Activated naive CD8-positive, alpha-beta T cell treated with anti-CD3 and anti-CD28 coated beads for 36 hours (primary cell): ENCODE data around the gene RALGPS1. TPM values are rescaled to one million over a fixed set of nuclear protein-coding genes. Genes with fewer than 3 reads are reported as not detected.
A peak's percentile ranks its signal among the peaks of the same experiment; 100 is the strongest.

ENCODE experiments used
- DNase-seq: peaks from one replicate; pipeline ENCODE4 v3.0.0; 2021
- H3K27ac Mint-ChIP-seq: one replicate; pipeline ENCODE4 v1.8.0; 2022; ENCODE audit warnings: mild to moderate bottlenecking, moderate library complexity, mixed read lengths
- H3K27me3 Mint-ChIP-seq: one replicate; pipeline ENCODE4 v1.8.0; 2022; ENCODE audit warnings: mild to moderate bottlenecking, mixed read lengths
- H3K36me3 Mint-ChIP-seq: one replicate; pipeline ENCODE4 v1.8.0; 2021; ENCODE audit warnings: mild to moderate bottlenecking, mixed read lengths
- H3K4me1 Mint-ChIP-seq: one replicate; pipeline ENCODE4 v1.8.0; 2021; ENCODE audit warnings: mixed read lengths
- H3K4me3 Mint-ChIP-seq: one replicate; pipeline ENCODE4 v1.8.0; 2022; ENCODE audit warnings: mild to moderate bottlenecking, moderate library complexity, mixed read lengths
- H3K9me3 Mint-ChIP-seq: one replicate; pipeline ENCODE4 v1.8.0; 2022; ENCODE audit warnings: mixed read lengths
- total RNA-seq, 2 experiments: library from RNA; stranded (reverse); gene quantifications; one replicate each; pipeline ENCODE4 v1.2.3, GENCODE V29; 2021

Gene RALGPS1
- total RNA-seq, 2 experiments from 2014 or later, result 0.56 to 1.1 TPM

DNA sequence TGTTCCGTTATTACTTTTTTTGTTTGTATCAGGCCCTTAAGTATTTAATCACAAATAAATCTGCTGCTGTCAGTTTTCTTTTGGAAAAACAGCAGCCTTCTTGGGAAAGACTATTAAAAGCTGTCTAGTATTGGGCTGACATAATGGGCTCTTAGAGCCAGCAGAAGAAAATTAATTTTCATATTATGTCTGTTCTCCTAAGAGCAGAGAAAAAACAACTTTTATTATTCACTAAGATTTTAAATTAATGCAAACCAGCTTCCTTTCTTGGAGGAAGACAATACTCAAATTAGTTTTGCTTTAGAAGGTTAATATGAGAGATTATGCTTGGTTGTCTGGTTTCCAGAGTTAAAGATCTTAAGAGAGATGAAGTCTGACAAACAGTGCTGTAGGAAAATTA is 319.4 kb downstream of the RALGPS1 start:
- no peak for DNase-seq
- H3K4me3 Mint-ChIP-seq, result no peak overlapping the region
- peaks cover 40% of the 10 kb centered on the region for H3K27me3 Mint-ChIP-seq
- H3K4me1 Mint-ChIP-seq, result no peaks in the 10 kb centered on the region
- no peaks in the 10 kb centered on the region for H3K36me3 Mint-ChIP-seq
- no peak overlapping the region for H3K27ac Mint-ChIP-seq
- no peaks in the 10 kb centered on the region for H3K9me3 Mint-ChIP-seq

DNA sequence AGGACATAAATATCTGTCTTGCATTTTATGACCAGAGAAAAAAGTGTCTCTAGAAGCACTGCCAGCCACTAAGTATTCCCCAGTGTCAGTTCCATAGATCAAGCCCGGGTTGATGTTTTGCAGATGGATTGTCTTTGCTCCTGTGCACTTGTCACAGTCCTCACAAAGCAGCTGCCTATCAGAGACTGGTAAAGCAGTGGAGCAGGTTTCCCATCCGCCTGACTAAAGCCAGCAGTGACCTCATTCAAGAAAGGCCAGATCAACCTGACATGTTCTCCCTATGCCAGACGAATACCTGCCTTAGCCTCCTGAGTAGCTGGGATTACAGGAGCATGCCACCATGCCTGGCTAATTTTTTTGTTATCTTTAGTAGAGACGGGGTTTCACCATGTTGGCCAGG is 323.2 kb downstream of the RALGPS1 start:
- Mint-ChIP-seq H3K4me3 (no peak overlapping the region), H3K27me3 (peaks cover 23% of the 10 kb centered on the region), H3K36me3 (no peaks in the 10 kb centered on the region), H3K4me1 (no peaks in the 10 kb centered on the region), H3K9me3 (no peaks in the 10 kb centered on the region), H3K27ac (no peak overlapping the region)
- DNase-seq, result no peak

DNA sequence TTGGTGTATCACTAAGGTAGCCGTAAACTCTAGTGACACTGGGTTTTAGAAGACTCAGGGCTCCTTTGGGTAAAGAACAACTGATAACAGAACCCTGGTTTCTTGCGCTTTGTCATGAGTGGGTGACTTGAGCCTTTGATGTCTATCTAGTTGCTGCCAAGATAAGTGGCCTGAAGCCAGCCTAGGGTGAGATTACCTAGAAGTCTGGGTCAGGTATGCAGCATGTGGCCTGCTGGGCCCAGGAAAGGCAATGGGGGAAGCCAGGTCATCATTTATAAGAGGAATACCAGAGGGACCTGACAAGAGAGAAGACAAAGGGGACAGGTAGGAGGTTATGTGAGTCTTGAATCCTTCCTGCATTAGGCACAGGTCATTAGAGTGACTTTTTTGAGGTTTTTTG is 326.8 kb downstream of the RALGPS1 start:
- Mint-ChIP-seq H3K9me3 (no peaks in the 10 kb centered on the region), H3K4me1 (peaks cover 12% of the 10 kb centered on the region), H3K4me3 (no peak overlapping the region), H3K27me3 (peaks cover 13% of the 10 kb centered on the region), H3K27ac (no peak overlapping the region), H3K36me3 (no peaks in the 10 kb centered on the region)
- no peak for DNase-seq

DNA sequence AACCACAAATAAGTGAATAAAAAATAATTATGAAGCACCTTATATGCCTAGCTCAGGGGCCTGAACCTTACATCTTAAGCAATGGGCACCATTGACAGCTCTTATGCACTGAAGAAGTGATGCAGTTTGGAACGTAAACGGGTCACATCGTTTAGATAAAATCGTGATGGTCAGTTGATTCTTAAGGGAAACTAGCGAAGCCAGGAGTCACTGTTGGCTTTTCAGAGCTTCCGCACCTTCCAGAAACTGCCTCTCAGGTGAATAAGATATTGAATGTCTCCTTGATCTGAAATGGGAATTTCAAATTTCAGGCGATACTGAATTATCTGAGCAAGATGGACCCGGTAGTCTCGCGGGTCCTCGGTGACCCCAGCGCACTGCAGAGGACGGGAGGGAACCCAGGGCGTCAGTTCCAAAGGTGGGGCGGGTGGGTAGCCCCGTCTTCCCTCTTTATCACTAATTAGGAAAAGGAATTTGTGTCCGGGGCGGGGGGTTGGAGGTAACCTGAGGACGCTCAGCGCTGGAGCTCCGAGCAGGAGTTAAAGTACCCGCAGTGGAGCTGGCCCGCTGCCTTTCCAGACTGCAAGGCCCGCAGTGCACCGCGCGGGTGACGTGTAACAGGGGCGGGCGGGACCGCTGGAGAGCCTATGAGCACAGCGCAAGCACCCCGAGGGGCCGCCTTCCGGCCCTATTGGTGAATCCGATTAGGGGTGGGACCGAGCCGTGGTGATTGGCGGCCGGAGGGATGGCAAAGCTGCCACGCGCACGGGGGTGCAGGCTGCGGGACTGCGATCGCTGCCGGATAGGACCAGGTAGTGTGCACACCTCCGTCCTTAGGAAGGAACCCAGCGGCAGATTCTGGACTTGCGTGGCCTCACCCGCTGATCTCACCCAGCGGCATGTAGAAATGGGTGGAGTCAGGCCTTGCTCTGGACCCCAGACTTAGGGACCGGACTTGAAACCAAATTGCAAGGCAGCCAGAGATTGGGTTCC is 330.3 kb downstream of the RALGPS1 start:
- DNase-seq, result peak; percentile 96
- Mint-ChIP-seq H3K27ac (peak overlapping the region; percentile 75), H3K27me3 (peaks cover 6% of the 10 kb centered on the region), H3K9me3 (no peaks in the 10 kb centered on the region), H3K4me3 (peak overlapping the region; percentile 87), H3K4me1 (peaks cover 12% of the 10 kb centered on the region), H3K36me3 (no peaks in the 10 kb centered on the region)

DNA sequence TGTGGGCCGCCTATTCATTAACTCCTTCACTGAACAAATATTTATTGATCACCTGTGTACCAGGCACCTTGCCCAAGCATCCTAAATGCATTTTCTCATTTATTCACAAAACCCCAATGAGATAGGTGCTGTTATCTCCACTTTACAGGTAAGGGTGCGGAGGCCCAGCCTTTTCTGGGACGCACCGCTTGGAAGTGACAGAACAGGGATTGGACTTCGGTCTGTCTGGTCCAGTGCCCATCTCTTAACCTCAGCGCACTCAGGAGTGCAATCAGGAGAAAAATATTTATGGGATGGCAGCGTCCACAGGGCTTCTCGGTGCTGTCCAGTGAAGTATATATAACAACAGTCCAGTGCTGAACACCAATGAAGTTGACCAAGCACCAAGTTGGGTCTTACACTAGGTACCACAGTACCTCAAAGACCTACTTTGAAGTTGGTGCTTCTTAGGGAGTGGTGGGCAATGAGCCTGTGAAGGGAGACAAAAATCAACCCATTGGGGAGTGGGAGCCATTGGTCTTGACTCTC is 331.1 kb downstream of the RALGPS1 start:
- Mint-ChIP-seq H3K27me3 (peaks cover 10% of the 10 kb centered on the region), H3K9me3 (no peaks in the 10 kb centered on the region), H3K27ac (peak overlapping the region; percentile 44), H3K4me1 (peaks cover 12% of the 10 kb centered on the region), H3K36me3 (no peaks in the 10 kb centered on the region), H3K4me3 (peak overlapping the region; percentile 87)
- no peak for DNase-seq

DNA sequence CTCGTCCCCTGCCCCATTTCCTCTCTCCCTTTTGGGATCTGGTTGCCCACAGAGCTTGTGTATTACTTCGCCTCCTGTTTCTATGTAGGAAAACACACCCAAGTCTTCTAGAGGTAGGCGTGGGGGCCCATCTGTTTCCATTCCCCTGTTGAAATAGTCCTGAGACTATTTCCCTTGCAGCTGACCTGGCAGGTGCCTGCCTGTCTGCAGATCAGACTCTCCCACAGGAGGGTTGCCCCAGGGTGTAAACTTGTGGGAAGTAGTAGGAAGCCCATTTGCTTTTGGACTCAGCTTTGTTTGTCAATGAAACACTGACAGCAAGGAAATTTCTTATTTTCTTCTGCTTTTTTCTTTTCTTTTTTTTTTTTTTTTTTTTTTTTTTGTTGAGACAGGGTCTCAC is 333.7 kb downstream of the RALGPS1 start:
- Mint-ChIP-seq H3K4me1 (peaks cover 12% of the 10 kb centered on the region), H3K27me3 (peaks cover 19% of the 10 kb centered on the region), H3K36me3 (no peaks in the 10 kb centered on the region), H3K27ac (no peak overlapping the region), H3K9me3 (no peaks in the 10 kb centered on the region), H3K4me3 (no peak overlapping the region)
- DNase-seq, result no peak

DNA sequence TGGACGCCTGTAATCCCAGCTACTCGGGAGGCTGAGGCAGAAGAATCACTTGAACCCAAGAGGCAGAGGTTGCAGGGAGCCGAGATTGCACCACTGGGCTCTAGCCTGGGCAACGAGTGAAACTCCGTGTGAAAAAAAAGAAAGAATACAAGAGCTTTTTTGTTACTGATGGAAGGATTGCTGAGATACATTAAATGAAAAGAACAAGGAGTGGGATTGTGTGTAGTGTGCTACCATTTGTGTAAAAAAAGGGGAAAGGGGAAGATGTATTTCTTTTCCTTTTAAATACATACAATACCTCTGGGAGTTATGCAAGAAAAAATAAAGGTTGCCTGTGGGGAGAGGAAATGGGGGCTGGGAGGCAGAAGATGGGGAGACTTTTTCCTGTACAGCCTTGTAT is 335.3 kb downstream of the RALGPS1 start:
- no peak overlapping the region for H3K4me3 Mint-ChIP-seq
- DNase-seq, result no peak
- H3K36me3 Mint-ChIP-seq, result no peaks in the 10 kb centered on the region
- H3K9me3 Mint-ChIP-seq, result no peaks in the 10 kb centered on the region
- peaks cover 31% of the 10 kb centered on the region for H3K27me3 Mint-ChIP-seq
- peaks cover 7% of the 10 kb centered on the region for H3K4me1 Mint-ChIP-seq
- H3K27ac Mint-ChIP-seq, result no peak overlapping the region

DNA sequence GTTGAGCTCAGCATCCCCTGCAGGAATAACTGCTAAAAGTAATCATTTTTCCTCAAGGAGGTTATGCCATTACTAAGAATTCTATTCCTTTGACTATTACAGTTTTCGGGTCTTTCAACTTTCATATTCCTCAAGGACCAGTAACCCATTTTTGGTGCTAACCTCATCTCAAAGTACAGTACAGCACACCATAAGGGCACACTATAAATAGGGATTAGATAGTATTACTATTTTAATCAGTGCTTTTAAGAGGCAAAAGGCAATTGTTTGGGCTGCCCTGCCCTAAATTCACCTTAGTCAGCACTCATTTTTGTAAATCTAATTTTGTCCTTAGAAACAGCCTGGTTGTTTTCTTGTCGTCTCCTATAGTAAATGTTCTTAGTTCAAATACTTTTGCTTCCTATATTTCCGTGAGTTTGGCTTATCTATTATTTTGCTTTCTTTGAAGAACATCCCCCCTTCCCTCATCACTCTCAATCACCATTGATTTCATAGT is 336.4 kb downstream of the RALGPS1 start:
- Mint-ChIP-seq H3K4me1 (no peaks in the 10 kb centered on the region), H3K27ac (no peak overlapping the region), H3K4me3 (no peak overlapping the region), H3K27me3 (peaks cover 32% of the 10 kb centered on the region), H3K9me3 (no peaks in the 10 kb centered on the region), H3K36me3 (no peaks in the 10 kb centered on the region)
- DNase-seq, result no peak

DNA sequence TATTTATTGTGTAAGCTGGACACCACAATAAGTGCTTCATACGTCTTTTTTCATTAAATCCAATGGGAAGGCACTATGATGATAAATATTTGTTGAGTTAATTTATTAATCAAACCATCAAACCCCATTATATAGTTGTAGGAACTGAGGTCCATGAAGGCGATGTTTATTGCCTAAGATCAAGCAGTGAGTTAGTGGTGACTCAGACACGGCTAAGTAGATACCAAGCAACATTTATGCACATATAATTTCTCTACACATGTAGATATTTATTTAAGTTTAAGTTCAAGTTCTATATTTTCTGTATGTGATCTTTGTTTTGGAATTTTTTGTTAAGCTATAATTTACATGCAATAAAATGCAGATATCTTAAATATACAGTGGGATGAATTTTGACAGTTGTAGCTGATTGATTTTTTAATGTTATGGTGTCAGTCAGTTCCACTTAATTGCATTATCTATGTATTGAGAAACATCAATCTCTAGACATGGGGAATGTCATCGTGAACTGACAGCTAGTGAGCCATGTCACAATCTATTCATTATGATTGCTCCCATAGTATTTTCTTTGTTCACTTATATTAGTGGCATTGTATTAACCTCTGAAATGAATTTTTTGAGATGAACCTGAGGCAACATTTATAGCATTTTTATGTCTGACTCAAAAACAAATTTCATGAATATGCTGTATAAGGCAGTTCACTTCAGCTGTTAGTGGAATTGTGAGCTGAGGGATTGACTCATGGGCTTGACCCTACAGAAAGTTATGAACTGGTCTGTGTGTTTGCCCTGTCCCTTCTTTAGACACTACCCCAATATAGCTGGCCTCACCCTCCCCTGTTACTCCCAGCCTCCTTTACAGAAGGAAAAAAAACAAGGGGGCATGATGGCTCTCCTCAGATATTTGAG is 338.1 kb downstream of the RALGPS1 start:
- Mint-ChIP-seq H3K9me3 (no peaks in the 10 kb centered on the region), H3K36me3 (no peaks in the 10 kb centered on the region), H3K4me3 (no peak overlapping the region), H3K27ac (no peak overlapping the region), H3K4me1 (no peaks in the 10 kb centered on the region), H3K27me3 (peaks cover 28% of the 10 kb centered on the region)
- DNase-seq, result no peak

DNA sequence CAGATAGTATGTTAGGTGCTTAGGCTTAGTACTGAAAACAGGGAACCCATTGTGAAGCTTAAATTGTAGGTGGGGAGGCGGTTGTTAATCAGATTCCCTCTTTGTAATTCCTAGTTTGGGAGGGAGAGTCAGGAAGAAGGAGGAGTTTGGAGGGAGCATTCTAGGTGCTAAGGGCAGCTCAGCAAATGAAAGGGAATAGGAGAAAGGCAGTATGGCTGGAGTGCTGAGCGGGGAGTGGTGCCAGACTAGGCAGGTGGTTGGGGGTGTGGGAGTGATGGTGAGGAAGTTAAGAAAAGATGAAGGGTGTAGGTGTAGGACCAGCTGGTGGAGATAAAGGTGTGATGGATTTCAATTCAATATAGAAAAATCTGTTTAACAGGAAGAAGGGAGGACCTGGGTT is 338.9 kb downstream of the RALGPS1 start:
- H3K4me3 Mint-ChIP-seq, result no peak overlapping the region
- no peaks in the 10 kb centered on the region for H3K4me1 Mint-ChIP-seq
- no peaks in the 10 kb centered on the region for H3K9me3 Mint-ChIP-seq
- H3K36me3 Mint-ChIP-seq, result no peaks in the 10 kb centered on the region
- peaks cover 28% of the 10 kb centered on the region for H3K27me3 Mint-ChIP-seq
- H3K27ac Mint-ChIP-seq, result no peak overlapping the region
- no peak for DNase-seq

DNA sequence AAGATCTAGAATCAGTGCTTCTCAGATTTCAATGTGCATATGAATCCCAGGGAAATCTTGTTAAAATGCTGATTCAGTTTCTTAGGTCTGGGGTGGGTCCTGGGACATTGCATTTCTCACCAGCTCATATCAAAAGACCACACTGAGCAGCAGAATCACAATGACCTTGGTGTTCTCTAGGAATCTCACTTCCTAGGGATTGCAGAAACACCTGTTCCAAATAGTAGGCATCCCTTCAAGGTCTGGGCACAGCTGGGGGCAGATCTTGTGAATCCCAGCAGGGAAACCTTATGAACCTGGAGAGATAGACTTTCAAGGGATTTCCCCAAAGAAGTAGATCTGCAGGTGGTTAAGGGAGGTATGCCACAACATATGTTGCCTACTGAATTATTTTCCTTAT is 341.1 kb downstream of the RALGPS1 start:
- Mint-ChIP-seq H3K36me3 (no peaks in the 10 kb centered on the region), H3K27ac (no peak overlapping the region), H3K27me3 (peaks cover 24% of the 10 kb centered on the region), H3K4me3 (no peak overlapping the region), H3K4me1 (no peaks in the 10 kb centered on the region), H3K9me3 (no peaks in the 10 kb centered on the region)
- DNase-seq, result no peak

DNA sequence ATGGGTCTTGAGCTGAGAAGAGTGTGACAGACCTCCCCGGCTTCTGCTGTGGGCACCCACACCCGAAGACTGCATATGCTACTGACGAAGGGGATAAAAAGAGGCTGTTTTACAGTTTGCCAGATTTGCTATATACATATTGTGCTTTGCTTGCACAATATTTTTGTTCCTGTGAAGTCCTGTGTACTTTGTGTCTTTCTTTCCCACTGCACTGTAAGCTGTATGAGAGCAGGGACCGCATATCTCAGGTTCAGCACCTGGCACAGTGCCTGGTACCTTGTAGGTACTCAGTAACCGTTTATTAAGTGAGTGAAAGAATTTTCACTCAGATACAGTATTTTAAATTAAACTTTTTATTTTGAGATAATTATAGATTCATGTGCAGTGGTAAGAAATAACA is 341.7 kb downstream of the RALGPS1 start:
- Mint-ChIP-seq H3K9me3 (no peaks in the 10 kb centered on the region), H3K27ac (no peak overlapping the region), H3K4me3 (no peak overlapping the region), H3K4me1 (no peaks in the 10 kb centered on the region), H3K36me3 (no peaks in the 10 kb centered on the region), H3K27me3 (peaks cover 21% of the 10 kb centered on the region)
- no peak for DNase-seq

DNA sequence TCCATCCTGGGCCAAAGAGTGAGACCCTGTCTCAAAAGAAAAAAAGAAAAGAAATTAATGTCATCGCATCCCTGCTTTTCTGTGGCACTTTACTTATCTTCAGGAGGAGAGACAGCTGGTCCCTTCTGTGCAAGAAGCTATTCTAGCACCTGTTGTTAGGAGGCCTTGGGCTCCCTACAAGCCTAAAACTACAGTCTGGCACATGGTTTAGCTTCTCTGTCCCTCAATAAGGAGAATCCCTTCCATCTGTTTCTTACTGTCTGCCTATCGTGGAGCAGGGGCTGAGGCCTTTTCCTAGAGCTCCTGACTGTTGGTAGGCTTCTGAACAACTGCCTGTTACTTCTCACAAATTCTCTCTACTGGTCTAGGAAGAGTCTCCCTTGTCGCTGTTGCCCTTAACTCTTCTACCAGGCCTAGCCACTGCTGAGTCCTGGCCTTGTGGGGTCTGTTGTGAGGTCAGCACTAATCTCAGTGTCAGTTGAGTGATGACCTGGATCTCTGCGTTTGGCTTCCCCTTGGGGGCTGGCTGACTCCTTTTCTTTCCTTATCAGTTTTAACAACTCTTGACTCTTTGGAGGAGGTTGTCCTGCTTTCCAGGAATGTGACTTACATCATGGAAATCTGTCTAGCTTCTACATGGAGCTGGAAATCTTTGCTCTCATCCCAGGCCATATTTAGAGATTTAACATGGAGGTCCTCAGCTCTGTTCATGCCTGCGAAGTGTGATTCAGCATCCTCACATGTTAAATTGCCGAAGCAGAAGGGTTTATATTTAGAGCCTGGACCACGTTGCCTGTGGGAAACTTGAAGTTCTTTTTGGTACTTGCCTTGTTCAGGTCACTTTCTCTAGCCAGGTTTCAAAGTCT is 344.3 kb downstream of the RALGPS1 start:
- H3K4me3 Mint-ChIP-seq, result no peak overlapping the region
- H3K9me3 Mint-ChIP-seq, result no peaks in the 10 kb centered on the region
- H3K27ac Mint-ChIP-seq, result no peak overlapping the region
- H3K36me3 Mint-ChIP-seq, result no peaks in the 10 kb centered on the region
- H3K27me3 Mint-ChIP-seq, result peaks cover 9% of the 10 kb centered on the region
- DNase-seq, result no peak
- H3K4me1 Mint-ChIP-seq, result no peaks in the 10 kb centered on the region

DNA sequence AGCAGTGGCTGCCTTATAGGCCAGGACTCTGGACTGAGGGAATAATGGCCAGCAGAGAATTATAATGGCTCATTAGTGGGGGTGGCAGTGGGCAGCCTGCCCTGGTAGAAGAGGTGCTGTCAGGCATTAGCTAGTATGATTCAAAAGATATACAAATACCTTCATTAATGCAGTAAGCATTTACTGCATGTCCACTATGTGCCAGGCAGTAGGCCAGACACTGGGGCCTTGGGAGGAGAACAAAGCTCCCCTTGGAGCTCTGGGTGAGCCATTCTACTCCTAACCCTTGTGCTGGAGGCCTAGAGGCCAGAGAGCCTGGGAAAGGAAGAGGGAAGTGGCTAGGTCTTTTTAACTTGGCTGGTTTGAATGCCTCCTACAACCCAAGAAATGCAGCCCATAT is 348.0 kb downstream of the RALGPS1 start:
- Mint-ChIP-seq H3K27me3 (no peaks in the 10 kb centered on the region), H3K4me3 (no peak overlapping the region), H3K36me3 (no peaks in the 10 kb centered on the region), H3K27ac (no peak overlapping the region), H3K9me3 (no peaks in the 10 kb centered on the region), H3K4me1 (no peaks in the 10 kb centered on the region)
- DNase-seq, result no peak
